WTC11 (cell line): ENCODE data around the gene SPOPL. TPM values are rescaled to one million over a fixed set of nuclear protein-coding genes. Genes with fewer than 3 reads are reported as not detected.

Experiments
- ATAC-seq: fragments of 200-7000 bp; cut with Tn5 transposase; 2 replicates; pipeline ENCODE4 v1.10.0; 2021; ENCODE audit warnings: mild to moderate bottlenecking, moderate library complexity
- CTCF ChIA-PET: fragments of 300-600 bp; sonication (Branson Sonifier 250); formaldehyde crosslinking; loops from one replicate; lab custom pipeline; 2021; ENCODE audit warnings: antibody characterized with exemption; lab: Charles Lee
- POLR2A ChIA-PET: fragments of 350-600 bp; sonication (Branson Sonifier 250); formaldehyde crosslinking; loops from one replicate; lab custom pipeline; 2021; ENCODE audit warnings: antibody characterized with exemption; lab: Charles Lee
- DNase-seq: peaks from one replicate; pipeline ENCODE4 v3.0.0; 2021; ENCODE audit warnings: low spot score
- H3K27ac Mint-ChIP-seq: 2 replicates; pipeline ENCODE4 v1.8.0; 2021; ENCODE audit warnings: mixed read lengths
- H3K27me3 Mint-ChIP-seq: 2 replicates; pipeline ENCODE4 v1.8.0; 2021; ENCODE audit warnings: low read depth, mild to moderate bottlenecking, moderate library complexity, mixed read lengths
- H3K36me3 Mint-ChIP-seq: 2 replicates; pipeline ENCODE4 v1.8.0; 2021; ENCODE audit warnings: mixed read lengths
- H3K4me1 Mint-ChIP-seq: 2 replicates; pipeline ENCODE4 v1.8.0; 2022; ENCODE audit warnings: mixed read lengths
- H3K4me3 Mint-ChIP-seq: 2 replicates; pipeline ENCODE4 v1.8.0; 2021; ENCODE audit warnings: mild to moderate bottlenecking, moderate library complexity, mixed read lengths
- H3K9me3 Mint-ChIP-seq: 2 replicates; pipeline ENCODE4 v1.8.0; 2021; ENCODE audit warnings: mixed read lengths
- FOXJ3 ChIP-seq: sonication (generic); formaldehyde crosslinking; IDR thresholded peaks from 2 replicates; pipeline ENCODE4 v1.9.0; 2021; ENCODE audit warnings: missing genetic modification reagents, mild to moderate bottlenecking, borderline replicate concordance
- IRF2 ChIP-seq: sonication (generic); formaldehyde crosslinking; IDR thresholded peaks from 2 replicates; pipeline ENCODE4 v1.8.0; 2022; ENCODE audit warnings: low read depth, missing genetic modification reagents, borderline replicate concordance
- KAT7 ChIP-seq: sonication (generic); formaldehyde crosslinking; IDR thresholded peaks from 2 replicates; pipeline ENCODE4 v1.8.1; 2023; ENCODE audit warnings: missing genetic modification reagents, mild to moderate bottlenecking, borderline replicate concordance
- NFATC4 ChIP-seq: fragments of 250-450 bp; sonication (Bioruptor Pico); IDR thresholded peaks from 2 replicates; pipeline ENCODE4 v1.9.0; 2021; ENCODE audit warnings: mild to moderate bottlenecking
- NR1H2 ChIP-seq: sonication (generic); formaldehyde crosslinking; IDR thresholded peaks from 2 replicates; pipeline ENCODE4 v1.9.0; 2021; ENCODE audit warnings: mild to moderate bottlenecking, moderate library complexity, missing genetic modification reagents
- NR3C1 ChIP-seq: sonication (generic); formaldehyde crosslinking; conservative IDR thresholded peaks from 2 replicates; pipeline ENCODE4 v1.8.1; 2023; ENCODE audit warnings: low read depth, mild to moderate bottlenecking, missing genetic modification reagents
- RORB ChIP-seq: fragments of 250-450 bp; sonication (Bioruptor Pico); IDR thresholded peaks from 2 replicates; pipeline ENCODE4 v1.9.0; 2021; ENCODE audit warnings: mild to moderate bottlenecking
- TEAD1 ChIP-seq: sonication (generic); formaldehyde crosslinking; IDR thresholded peaks from 2 replicates; pipeline ENCODE4 v1.8.0; 2022; ENCODE audit warnings: mild to moderate bottlenecking, missing genetic modification reagents
- ZBTB21 ChIP-seq: sonication (generic); formaldehyde crosslinking; IDR thresholded peaks from 2 replicates; pipeline ENCODE4 v1.8.1; 2023; ENCODE audit warnings: mild to moderate bottlenecking, missing genetic modification reagents, borderline replicate concordance
- ZNF219 ChIP-seq: sonication (generic); formaldehyde crosslinking; IDR thresholded peaks from 2 replicates; pipeline ENCODE4 v1.8.0; 2023; ENCODE audit warnings: missing genetic modification reagents, mild to moderate bottlenecking, borderline replicate concordance
- total RNA-seq: library from RNA; stranded (reverse); gene quantifications from 3 replicates; pipeline ENCODE4 v1.2.3, GENCODE V29; 2021
- TF ChIP-seq, protein P1 (sequence below): sonication (generic); formaldehyde crosslinking; IDR thresholded peaks from 2 replicates; pipeline ENCODE4 v1.8.1; 2022; ENCODE audit warnings: mild to moderate bottlenecking, moderate library complexity, missing genetic modification reagents
- TF ChIP-seq, protein P2 (sequence below): sonication (generic); formaldehyde crosslinking; IDR thresholded peaks from 2 replicates; pipeline ENCODE4 v1.8.0; 2023; ENCODE audit warnings: missing genetic modification reagents, mild to moderate bottlenecking, borderline replicate concordance
- TF ChIP-seq, protein P3 (sequence below): sonication (generic); formaldehyde crosslinking; IDR thresholded peaks from 2 replicates; pipeline ENCODE4 v1.8.0; 2022; ENCODE audit warnings: mild to moderate bottlenecking, missing genetic modification reagents
- TF ChIP-seq, protein P4 (sequence below): fragments of 250-450 bp; sonication (Bioruptor Pico); IDR thresholded peaks from 2 replicates; pipeline ENCODE4 v1.8.0; 2021; ENCODE audit warnings: mild to moderate bottlenecking
- TF ChIP-seq, protein P5 (sequence below): sonication (generic); formaldehyde crosslinking; IDR thresholded peaks from 2 replicates; pipeline ENCODE4 v1.8.1; 2023; ENCODE audit warnings: mild to moderate bottlenecking, missing genetic modification reagents, moderate library complexity
- TF ChIP-seq, protein P6 (sequence below): sonication (generic); formaldehyde crosslinking; IDR thresholded peaks from 2 replicates; pipeline ENCODE4 v1.8.1; 2022; ENCODE audit warnings: missing genetic modification reagents, borderline replicate concordance
- TF ChIP-seq, protein P7 (sequence below): sonication (generic); formaldehyde crosslinking; IDR thresholded peaks from 2 replicates; pipeline ENCODE4 v1.8.0; 2022; ENCODE audit warnings: mild to moderate bottlenecking, missing genetic modification reagents
- TF ChIP-seq, protein P8 (sequence below): fragments of 250-450 bp; sonication (Bioruptor Pico); IDR thresholded peaks from 2 replicates; pipeline ENCODE4 v1.9.0; 2021; ENCODE audit warnings: mild to moderate bottlenecking
- TF ChIP-seq, protein P9 (sequence below): sonication (generic); formaldehyde crosslinking; IDR thresholded peaks from 2 replicates; pipeline ENCODE4 v1.8.0; 2022; ENCODE audit warnings: mild to moderate bottlenecking, missing genetic modification reagents
- TF ChIP-seq, protein P10 (sequence below): sonication (generic); formaldehyde crosslinking; IDR thresholded peaks from 2 replicates; pipeline ENCODE4 v1.8.1; 2022; ENCODE audit warnings: low read depth, missing genetic modification reagents, borderline replicate concordance

SPOPL gene
- total RNA-seq, 1 experiment from 2014 or later, result 13.3 TPM

DNA sequence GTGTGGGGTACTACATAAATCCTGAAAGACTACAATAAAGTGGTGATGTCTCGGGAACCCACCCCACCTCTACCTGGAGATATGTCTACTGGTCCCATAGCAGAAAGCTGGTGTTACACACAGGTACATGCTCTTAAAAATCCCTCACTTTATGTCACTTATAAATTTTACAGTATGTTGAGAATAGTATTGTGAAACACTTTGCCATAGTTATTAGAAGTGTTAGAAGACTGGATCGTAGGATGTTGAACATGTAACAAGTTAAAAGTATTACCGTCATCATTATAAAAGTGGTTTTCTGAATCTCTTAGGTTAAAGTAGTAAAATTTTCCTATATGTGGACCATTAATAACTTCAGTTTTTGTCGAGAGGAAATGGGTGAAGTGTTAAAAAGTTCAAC lies 48.6 kb downstream of the SPOPL start (continued):
- TF ChIP-seq, protein P1, sequence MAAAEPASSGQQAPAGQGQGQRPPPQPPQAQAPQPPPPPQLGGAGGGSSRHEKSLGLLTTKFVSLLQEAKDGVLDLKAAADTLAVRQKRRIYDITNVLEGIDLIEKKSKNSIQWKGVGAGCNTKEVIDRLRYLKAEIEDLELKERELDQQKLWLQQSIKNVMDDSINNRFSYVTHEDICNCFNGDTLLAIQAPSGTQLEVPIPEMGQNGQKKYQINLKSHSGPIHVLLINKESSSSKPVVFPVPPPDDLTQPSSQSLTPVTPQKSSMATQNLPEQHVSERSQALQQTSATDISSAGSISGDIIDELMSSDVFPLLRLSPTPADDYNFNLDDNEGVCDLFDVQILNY (CRISPR knock-in tag), result no peak
- TF ChIP-seq, protein P2, sequence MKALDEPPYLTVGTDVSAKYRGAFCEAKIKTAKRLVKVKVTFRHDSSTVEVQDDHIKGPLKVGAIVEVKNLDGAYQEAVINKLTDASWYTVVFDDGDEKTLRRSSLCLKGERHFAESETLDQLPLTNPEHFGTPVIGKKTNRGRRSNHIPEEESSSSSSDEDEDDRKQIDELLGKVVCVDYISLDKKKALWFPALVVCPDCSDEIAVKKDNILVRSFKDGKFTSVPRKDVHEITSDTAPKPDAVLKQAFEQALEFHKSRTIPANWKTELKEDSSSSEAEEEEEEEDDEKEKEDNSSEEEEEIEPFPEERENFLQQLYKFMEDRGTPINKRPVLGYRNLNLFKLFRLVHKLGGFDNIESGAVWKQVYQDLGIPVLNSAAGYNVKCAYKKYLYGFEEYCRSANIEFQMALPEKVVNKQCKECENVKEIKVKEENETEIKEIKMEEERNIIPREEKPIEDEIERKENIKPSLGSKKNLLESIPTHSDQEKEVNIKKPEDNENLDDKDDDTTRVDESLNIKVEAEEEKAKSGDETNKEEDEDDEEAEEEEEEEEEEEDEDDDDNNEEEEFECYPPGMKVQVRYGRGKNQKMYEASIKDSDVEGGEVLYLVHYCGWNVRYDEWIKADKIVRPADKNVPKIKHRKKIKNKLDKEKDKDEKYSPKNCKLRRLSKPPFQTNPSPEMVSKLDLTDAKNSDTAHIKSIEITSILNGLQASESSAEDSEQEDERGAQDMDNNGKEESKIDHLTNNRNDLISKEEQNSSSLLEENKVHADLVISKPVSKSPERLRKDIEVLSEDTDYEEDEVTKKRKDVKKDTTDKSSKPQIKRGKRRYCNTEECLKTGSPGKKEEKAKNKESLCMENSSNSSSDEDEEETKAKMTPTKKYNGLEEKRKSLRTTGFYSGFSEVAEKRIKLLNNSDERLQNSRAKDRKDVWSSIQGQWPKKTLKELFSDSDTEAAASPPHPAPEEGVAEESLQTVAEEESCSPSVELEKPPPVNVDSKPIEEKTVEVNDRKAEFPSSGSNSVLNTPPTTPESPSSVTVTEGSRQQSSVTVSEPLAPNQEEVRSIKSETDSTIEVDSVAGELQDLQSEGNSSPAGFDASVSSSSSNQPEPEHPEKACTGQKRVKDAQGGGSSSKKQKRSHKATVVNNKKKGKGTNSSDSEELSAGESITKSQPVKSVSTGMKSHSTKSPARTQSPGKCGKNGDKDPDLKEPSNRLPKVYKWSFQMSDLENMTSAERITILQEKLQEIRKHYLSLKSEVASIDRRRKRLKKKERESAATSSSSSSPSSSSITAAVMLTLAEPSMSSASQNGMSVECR, result no peak
- TF ChIP-seq FOXJ3 (no peak), NR1H2 (CRISPR knock-in tag) (no peak), ZNF219 (no peak)
- TF ChIP-seq, protein P3, sequence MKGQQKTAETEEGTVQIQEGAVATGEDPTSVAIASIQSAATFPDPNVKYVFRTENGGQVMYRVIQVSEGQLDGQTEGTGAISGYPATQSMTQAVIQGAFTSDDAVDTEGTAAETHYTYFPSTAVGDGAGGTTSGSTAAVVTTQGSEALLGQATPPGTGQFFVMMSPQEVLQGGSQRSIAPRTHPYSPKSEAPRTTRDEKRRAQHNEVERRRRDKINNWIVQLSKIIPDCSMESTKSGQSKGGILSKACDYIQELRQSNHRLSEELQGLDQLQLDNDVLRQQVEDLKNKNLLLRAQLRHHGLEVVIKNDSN (CRISPR knock-in tag), result no peak
- TF ChIP-seq, protein P4, sequence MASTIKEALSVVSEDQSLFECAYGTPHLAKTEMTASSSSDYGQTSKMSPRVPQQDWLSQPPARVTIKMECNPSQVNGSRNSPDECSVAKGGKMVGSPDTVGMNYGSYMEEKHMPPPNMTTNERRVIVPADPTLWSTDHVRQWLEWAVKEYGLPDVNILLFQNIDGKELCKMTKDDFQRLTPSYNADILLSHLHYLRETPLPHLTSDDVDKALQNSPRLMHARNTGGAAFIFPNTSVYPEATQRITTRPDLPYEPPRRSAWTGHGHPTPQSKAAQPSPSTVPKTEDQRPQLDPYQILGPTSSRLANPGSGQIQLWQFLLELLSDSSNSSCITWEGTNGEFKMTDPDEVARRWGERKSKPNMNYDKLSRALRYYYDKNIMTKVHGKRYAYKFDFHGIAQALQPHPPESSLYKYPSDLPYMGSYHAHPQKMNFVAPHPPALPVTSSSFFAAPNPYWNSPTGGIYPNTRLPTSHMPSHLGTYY (CRISPR knock-in tag), result no peak
- TF ChIP-seq, protein P5, sequence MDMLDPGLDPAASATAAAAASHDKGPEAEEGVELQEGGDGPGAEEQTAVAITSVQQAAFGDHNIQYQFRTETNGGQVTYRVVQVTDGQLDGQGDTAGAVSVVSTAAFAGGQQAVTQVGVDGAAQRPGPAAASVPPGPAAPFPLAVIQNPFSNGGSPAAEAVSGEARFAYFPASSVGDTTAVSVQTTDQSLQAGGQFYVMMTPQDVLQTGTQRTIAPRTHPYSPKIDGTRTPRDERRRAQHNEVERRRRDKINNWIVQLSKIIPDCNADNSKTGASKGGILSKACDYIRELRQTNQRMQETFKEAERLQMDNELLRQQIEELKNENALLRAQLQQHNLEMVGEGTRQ, result no peak
- TF ChIP-seq, protein P6, sequence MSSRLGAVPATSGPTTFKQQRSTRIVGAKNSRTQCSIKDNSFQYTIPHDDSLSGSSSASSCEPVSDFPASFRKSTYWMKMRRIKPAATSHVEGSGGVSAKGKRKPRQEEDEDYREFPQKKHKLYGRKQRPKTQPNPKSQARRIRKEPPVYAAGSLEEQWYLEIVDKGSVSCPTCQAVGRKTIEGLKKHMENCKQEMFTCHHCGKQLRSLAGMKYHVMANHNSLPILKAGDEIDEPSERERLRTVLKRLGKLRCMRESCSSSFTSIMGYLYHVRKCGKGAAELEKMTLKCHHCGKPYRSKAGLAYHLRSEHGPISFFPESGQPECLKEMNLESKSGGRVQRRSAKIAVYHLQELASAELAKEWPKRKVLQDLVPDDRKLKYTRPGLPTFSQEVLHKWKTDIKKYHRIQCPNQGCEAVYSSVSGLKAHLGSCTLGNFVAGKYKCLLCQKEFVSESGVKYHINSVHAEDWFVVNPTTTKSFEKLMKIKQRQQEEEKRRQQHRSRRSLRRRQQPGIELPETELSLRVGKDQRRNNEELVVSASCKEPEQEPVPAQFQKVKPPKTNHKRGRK, result no peak

DNA sequence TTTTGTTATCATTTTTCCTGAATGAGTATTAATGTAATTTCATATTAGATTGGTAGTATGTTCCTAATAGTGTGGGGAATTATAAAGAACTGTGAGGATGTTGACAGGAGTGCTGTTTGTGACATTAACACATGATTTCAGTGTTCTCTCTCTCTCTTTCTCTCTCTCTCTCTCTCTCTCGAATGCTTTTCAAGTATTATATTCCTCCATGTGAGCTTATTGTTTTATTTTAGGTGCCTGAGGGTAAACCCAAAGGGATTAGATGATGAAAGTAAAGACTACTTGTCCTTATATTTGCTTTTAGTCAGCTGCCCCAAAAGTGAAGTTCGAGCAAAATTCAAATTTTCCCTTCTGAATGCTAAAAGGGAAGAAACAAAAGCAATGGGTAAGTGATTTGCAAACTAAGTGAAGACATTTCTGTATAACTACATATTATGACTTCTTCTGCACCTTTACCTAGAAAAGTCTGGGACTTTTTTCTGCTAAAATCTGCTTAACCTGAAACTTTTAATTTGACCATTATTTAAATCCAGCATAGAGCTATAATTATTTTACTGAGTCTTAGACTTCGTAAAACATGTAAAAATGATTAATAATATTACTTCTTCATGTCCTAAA lies 49.2 kb downstream of the SPOPL start:
- ATAC-seq (no peak), DNase-seq (no peak)
- Mint-ChIP-seq H3K4me1 (peaks cover 7% of the 10 kb centered on the region), H3K36me3 (peaks cover 16% of the 10 kb centered on the region), H3K27ac (no peak overlapping the region), H3K9me3 (no peaks in the 10 kb centered on the region), H3K4me3 (no peak overlapping the region), H3K27me3 (no peaks in the 10 kb centered on the region)
- CTCF ChIA-PET, result no interaction called here
- TF ChIP-seq RORB, result no peak
- TF ChIP-seq, protein P7, sequence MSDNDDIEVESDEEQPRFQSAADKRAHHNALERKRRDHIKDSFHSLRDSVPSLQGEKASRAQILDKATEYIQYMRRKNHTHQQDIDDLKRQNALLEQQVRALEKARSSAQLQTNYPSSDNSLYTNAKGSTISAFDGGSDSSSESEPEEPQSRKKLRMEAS (CRISPR knock-in tag), result no peak
- no peak for TF ChIP-seq NR3C1 (CRISPR knock-in tag)
- no peak for TF ChIP-seq KAT7 (CRISPR knock-in tag)
- no peak for TF ChIP-seq ZBTB21 (CRISPR knock-in tag)
- TF ChIP-seq, protein P8, sequence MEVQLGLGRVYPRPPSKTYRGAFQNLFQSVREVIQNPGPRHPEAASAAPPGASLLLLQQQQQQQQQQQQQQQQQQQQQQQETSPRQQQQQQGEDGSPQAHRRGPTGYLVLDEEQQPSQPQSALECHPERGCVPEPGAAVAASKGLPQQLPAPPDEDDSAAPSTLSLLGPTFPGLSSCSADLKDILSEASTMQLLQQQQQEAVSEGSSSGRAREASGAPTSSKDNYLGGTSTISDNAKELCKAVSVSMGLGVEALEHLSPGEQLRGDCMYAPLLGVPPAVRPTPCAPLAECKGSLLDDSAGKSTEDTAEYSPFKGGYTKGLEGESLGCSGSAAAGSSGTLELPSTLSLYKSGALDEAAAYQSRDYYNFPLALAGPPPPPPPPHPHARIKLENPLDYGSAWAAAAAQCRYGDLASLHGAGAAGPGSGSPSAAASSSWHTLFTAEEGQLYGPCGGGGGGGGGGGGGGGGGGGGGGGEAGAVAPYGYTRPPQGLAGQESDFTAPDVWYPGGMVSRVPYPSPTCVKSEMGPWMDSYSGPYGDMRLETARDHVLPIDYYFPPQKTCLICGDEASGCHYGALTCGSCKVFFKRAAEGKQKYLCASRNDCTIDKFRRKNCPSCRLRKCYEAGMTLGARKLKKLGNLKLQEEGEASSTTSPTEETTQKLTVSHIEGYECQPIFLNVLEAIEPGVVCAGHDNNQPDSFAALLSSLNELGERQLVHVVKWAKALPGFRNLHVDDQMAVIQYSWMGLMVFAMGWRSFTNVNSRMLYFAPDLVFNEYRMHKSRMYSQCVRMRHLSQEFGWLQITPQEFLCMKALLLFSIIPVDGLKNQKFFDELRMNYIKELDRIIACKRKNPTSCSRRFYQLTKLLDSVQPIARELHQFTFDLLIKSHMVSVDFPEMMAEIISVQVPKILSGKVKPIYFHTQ (CRISPR knock-in tag), result no peak
- TF ChIP-seq, protein P9, sequence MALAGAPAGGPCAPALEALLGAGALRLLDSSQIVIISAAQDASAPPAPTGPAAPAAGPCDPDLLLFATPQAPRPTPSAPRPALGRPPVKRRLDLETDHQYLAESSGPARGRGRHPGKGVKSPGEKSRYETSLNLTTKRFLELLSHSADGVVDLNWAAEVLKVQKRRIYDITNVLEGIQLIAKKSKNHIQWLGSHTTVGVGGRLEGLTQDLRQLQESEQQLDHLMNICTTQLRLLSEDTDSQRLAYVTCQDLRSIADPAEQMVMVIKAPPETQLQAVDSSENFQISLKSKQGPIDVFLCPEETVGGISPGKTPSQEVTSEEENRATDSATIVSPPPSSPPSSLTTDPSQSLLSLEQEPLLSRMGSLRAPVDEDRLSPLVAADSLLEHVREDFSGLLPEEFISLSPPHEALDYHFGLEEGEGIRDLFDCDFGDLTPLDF, result no peak
- no peak for TF ChIP-seq NFATC4 (CRISPR knock-in tag)
- TF ChIP-seq, protein P10, sequence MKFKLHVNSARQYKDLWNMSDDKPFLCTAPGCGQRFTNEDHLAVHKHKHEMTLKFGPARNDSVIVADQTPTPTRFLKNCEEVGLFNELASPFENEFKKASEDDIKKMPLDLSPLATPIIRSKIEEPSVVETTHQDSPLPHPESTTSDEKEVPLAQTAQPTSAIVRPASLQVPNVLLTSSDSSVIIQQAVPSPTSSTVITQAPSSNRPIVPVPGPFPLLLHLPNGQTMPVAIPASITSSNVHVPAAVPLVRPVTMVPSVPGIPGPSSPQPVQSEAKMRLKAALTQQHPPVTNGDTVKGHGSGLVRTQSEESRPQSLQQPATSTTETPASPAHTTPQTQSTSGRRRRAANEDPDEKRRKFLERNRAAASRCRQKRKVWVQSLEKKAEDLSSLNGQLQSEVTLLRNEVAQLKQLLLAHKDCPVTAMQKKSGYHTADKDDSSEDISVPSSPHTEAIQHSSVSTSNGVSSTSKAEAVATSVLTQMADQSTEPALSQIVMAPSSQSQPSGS (CRISPR knock-in tag), result no peak
- TF ChIP-seq TEAD1 (CRISPR knock-in tag), result no peak
- no peak for TF ChIP-seq IRF2 (CRISPR knock-in tag)
- POLR2A ChIA-PET, result no interaction called here
